NCI-H1694 (cell line): Measurements from ENCODE around the gene LIPG.
"Not testable (repeated sequence)": the region's sequence is repeated elsewhere in the genome, so short reads cannot be mapped to it uniquely, and the experiment has no call there.

Experiments
- DNase-seq: peaks from one replicate; lab custom pipeline; 2025; lab: John Stamatoyannopoulos, UW

LIPG gene

GRCh38 chr18:49561289-49562193 lies at the start of gene LIPG:
TSS of gene LIPG (plus strand) at chr18:49562057. CDS start at chr18:49562309, 252 bp downstream.
- peak; percentile 24 for DNase-seq

GRCh38 chr18:49512876-49513275 lies 49.0 kb upstream of the LIPG start:
- DNase-seq = not testable (repeated sequence)

DNA sequence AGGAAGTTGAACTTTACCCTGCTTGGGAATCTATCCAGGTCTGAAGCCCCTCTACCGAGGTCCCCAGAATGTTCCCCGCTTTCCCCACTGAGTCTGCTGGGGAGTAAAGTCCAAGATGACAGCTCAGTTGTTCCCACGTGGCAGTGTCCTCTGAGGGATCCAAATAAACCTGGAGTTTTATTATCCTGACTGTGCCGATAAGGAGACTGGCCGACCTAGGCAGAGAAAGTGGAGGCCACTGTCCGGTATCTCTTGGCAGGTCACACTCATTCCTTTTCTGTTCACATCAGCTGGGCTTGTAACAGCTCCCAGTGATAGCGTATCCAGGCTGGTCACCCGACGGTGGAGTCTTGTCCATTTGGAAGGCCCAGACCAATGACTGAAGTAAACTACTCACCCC lies 47.3 kb upstream of the LIPG start:
- DNase-seq = no peak

DNA sequence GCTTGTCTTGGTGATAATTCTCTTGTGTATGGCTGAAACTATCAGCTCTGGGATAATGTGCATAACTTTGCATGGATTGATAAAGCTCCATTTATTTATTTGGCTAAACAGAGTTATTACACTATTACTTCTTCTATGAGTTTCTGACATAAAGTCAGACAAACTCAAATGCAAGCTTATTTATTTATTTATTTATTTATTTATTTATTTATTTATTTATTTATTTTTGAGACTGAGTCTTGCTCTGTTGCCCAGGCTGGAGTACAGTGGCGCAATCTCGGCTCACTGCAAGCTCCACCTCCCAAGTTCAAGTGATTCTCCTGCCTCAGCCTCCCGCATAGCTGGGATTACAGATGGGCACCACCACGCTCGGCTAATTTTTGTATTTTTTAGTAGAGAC lies 46.9 kb upstream of the LIPG start:
- not testable (repeated sequence) for DNase-seq

DNA sequence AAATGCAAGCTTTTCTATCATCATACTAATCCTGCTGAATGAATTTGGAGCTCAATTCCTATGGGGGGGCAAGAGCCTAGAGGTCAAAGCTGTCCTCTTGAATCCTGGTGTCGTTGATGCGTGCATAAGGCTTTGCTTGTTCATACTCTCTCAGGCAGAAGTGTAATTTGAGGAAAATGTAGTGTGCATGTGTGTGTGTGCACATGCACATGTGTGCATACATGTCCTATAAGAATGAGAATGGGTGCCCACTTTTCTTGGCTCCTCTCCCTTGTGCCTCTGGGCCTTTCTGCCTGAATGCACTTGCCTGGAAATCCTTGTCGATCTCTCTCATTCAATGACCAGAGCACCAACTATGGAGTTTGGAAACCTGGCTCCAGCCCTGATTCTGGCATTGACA lies 46.3 kb upstream of the LIPG start:
- DNase-seq = no peak

- DNase-seq = no peak
Measured at GRCh38 chr18:49517483-49517882, 44.4 kb upstream of the LIPG start.

DNA sequence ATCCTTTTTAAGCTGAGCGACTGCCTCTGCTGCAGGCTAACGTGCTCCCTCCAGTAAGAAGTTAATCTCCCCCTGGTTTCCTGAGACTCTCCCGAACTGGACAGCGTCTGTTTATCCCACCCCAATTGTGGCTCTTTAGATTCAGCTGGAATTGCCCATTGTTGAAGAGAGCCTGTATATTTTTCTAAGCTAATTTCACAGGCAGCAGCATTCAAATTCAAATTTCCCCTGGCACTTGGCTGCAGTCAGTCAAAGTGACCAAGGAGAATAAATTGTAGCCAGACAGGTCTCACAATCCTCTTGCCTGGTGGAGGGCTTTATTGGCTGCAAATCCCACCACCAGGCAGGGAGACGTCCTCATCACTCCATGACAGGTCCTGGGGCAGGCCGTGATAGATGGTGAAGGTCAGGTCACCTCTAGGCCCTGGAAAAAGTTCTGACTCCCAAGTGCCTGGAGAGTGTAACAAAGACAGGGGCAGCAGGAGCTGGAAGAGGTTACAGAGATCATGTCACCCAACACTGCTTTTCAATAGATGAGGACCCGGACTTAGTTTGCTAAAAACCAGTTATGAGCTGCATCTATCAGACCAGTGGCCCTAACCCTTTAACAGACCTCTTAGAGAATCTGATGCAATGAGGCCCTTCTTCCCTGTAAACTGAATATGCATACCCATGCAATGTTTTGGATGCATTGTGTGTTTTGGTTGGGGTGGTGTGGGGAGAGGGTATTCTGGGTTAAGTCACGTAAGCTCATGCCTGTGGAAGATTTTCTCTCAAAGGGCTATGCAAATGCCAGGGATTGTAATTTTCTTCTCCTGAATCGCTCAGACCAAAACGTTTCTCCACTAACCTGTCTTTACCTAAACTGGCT lies 42.5 kb upstream of the LIPG start:
- DNase-seq = no peak

- DNase-seq = no peak
Measured at GRCh38 chr18:49520661-49521145, 41.2 kb upstream of the LIPG start.

- DNase-seq = no peak
Measured at GRCh38 chr18:49521216-49521835, 40.5 kb upstream of the LIPG start.

DNA sequence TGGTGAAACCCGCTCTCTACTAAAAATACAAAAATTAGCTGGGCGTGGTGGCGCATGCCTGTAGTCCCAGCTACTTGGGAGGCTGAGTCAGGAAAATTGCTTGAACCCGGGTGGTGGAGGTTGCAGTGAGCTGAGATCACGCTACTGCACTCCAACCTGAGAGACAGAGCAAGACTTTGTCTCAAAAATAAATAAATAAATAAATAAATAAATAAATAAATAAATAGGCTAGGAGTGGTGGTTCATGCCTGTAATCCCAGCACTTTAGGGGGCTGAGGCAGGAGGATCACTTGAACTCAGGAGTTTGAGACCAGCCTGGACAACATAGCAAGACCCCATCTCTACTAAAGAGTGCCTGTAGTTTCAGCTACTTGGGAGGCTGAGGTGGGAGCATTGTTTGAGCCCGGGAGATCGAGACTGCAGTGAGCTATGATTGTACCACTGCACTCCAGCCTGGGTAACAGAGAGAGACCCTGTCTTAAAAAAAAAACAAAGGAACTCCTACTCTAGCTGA lies 38.2 kb upstream of the LIPG start:
- not testable (repeated sequence) for DNase-seq

DNA sequence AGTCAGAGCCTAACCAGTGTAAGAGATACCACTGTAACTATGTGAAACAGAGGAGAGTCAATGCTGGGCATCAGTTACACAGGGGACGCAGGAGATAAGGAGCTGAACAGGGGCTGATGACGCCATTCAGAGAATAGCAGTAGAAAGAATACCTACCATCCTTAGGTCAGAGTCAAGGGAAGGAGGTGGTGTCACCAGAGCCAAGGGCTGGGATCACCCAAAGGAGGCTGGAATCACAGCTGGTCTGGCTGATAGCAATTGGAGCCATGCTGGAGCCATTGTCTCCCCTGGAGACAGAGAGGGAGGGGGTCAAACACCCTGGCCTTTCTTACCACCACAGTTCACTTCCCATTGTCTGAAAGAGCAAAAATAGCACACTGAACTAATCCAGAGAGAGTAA lies 37.5 kb upstream of the LIPG start:
- DNase-seq = no peak

GRCh38 chr18:49524951-49525350 lies 36.9 kb upstream of the LIPG start:
- no peak for DNase-seq

DNA sequence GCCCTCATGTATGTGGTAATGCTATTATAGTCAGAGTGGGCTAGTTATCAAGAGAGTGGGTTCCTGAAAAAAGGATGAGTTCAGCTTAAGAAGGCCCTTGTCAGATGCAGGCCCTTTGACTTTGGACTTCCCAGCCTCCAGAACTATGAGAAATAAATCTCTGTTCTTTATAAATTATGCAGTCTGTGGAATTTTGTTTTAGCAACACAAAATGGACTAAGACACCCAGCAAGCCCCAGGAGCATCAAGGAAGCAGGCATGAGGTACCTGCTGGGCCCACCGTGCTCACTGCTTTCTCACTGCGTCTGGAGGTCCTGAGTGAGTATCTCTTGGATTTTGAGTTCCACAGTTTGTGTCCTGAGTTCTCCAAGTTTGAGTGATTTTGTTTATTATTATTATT lies 35.9 kb upstream of the LIPG start:
- no peak for DNase-seq

GRCh38 chr18:49527631-49528327 lies 34.1 kb upstream of the LIPG start:
- no peak for DNase-seq

GRCh38 chr18:49529596-49529995 lies 32.3 kb upstream of the LIPG start:
- no peak for DNase-seq

DNA sequence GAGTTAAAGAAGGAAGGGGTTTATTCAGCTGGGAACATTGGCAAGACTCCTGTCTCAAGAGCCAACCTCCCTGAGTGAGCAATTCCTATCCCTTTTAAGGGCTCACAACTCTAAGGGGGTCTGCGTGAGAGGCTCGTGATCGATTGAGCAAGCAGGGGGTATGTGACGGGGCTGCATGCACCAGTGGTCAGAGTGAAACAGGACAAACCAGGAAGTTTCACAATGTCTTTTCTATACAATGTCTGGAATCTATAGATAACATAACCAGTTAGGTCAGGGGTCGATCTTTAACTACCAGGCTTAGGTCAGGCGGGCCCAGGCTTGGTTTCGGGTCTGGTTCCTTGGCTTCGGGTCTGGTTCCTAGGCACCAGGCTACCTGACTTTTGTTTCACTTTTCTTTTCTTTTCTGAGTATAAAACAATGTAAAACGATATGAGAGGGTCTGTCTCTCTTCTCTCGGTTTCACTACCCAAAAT lies 30.1 kb upstream of the LIPG start:
- no peak for DNase-seq

GRCh38 chr18:49534846-49535601 lies 26.8 kb upstream of the LIPG start:
- no peak for DNase-seq

- DNase-seq = no peak
Measured at GRCh38 chr18:49537232-49537896, 24.5 kb upstream of the LIPG start.

DNA sequence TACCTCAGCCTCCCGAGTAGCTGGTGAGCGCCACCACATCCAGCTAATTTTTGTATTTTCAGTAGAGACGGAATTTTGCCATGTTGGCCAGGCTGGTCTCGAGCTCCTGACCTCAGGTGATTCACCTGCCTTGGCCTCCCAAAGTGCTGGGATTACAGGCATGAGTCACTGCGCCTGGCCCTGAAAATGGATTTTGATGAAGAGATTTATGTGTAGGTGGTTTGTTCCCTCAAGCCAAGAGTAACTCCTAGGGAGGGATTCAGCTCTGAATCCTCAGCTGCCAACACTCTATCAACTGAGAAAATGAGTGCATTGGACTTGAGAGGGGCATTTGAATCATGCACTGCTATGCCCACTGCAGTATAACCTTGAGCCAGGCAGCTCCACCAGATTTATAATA lies 17.5 kb upstream of the LIPG start:
- DNase-seq = no peak

GRCh38 chr18:49546278-49546677 lies 15.6 kb upstream of the LIPG start:
- DNase-seq = no peak
